IPS-15b (cell line): Measurements from ENCODE around the gene FREM1.

Source experiments
- H3K27me3 ChIP-seq: one replicate; pipeline ENCODE4 v1.6.1; 2013; ENCODE audit warnings: low read length; ENCODE audit not compliant: control insufficient read depth, insufficient read depth
- H3K36me3 ChIP-seq: one replicate; pipeline ENCODE4 v1.6.1; 2013; ENCODE audit warnings: low read length; ENCODE audit not compliant: control insufficient read depth, insufficient read depth
- H3K4me1 ChIP-seq: one replicate; pipeline ENCODE4 v1.6.1; 2013; ENCODE audit warnings: mild to moderate bottlenecking, low read length; ENCODE audit not compliant: control insufficient read depth, insufficient read depth
- H3K4me3 ChIP-seq: one replicate; pipeline ENCODE4 v1.5.1; 2013; ENCODE audit warnings: low read depth, low read length
- H3K9ac ChIP-seq: one replicate; pipeline ENCODE4 v1.6.1; 2013; ENCODE audit warnings: low read depth, mild to moderate bottlenecking, low read length
- H3K9me3 ChIP-seq: one replicate; pipeline ENCODE4 v1.6.1; 2013; ENCODE audit warnings: mild to moderate bottlenecking, low read length; ENCODE audit not compliant: control insufficient read depth, insufficient read depth

Gene FREM1

GRCh38 chr9:14749741-14750211 is 160.5 kb downstream of the FREM1 start:
- H3K9me3 ChIP-seq: no peaks in the 10 kb centered on the region
- H3K4me1 ChIP-seq: peaks cover 9% of the 10 kb centered on the region
- H3K36me3 ChIP-seq: no peaks in the 10 kb centered on the region
- H3K9ac ChIP-seq: no peak overlapping the region
- H3K4me3 ChIP-seq: no peak overlapping the region
- H3K27me3 ChIP-seq: no peaks in the 10 kb centered on the region

DNA sequence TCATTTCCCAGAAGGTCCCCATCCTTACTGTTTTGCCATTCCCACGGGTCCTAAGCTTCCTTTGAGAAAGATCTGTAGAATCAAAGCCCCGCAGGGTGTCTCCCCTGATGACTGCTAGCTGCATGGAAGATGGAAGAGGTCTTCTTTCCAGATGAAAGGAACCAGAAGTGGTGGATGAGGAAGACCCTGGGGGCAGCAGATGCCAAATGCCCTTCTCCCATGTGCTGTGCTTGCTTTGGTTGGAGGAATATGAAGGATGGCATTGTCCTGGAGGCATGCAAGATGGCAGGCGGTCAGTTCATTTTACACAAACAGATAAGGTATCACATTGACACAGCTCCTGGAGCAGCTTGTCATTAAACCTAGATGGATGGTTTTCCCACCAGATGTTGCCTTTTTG is 161.9 kb downstream of the FREM1 start:
- Histone ChIP-seq H3K27me3 (no peaks in the 10 kb centered on the region), H3K4me1 (peaks cover 9% of the 10 kb centered on the region), H3K9ac (no peak overlapping the region), H3K9me3 (no peaks in the 10 kb centered on the region), H3K36me3 (no peaks in the 10 kb centered on the region), H3K4me3 (no peak overlapping the region)

DNA sequence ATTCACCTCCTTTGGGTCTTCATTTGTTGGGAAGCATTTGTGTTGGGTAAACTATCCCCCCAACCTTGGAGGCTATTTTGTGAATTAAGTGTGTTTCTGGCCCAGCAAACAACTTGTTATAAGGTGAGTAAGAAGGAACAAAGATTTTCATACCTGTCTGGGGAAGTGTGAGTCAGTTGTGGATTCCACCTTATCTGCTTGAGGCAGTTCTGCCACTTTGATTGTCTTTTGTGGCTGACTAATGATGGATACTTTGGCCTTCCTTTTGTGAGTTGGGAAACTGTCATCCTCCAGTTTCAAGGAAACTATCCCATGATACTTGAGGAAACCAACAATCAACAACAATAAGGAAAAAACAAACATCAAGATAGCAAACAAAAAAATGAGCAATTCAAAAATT is 163.1 kb downstream of the FREM1 start:
- H3K9ac ChIP-seq: no peak overlapping the region
- peaks cover 9% of the 10 kb centered on the region for H3K4me1 ChIP-seq
- H3K36me3 ChIP-seq: no peaks in the 10 kb centered on the region
- H3K27me3 ChIP-seq: no peaks in the 10 kb centered on the region
- H3K4me3 ChIP-seq: no peak overlapping the region
- no peaks in the 10 kb centered on the region for H3K9me3 ChIP-seq

DNA sequence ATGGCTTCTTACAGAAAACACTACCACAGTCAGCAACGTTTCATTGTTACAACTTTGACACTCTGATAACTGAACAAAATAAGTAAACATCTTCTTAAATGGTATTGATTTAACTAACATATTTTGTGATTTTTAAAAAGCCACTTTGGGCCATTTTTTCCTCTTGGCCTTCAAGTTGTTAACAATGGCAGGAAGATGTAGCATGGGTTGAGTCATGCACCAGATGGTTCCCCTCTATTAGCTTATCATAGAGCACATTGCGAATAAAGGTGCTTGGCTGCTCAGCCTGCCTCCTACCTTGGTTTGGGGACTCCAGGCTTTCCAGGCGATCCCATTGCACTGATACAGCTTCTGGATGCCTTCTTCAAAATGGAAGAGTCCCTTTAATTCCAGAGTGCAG is 163.6 kb downstream of the FREM1 start:
- no peak overlapping the region for H3K9ac ChIP-seq
- H3K4me3 ChIP-seq: no peak overlapping the region
- H3K9me3 ChIP-seq: no peaks in the 10 kb centered on the region
- no peaks in the 10 kb centered on the region for H3K36me3 ChIP-seq
- H3K4me1 ChIP-seq: peaks cover 9% of the 10 kb centered on the region
- no peaks in the 10 kb centered on the region for H3K27me3 ChIP-seq

DNA sequence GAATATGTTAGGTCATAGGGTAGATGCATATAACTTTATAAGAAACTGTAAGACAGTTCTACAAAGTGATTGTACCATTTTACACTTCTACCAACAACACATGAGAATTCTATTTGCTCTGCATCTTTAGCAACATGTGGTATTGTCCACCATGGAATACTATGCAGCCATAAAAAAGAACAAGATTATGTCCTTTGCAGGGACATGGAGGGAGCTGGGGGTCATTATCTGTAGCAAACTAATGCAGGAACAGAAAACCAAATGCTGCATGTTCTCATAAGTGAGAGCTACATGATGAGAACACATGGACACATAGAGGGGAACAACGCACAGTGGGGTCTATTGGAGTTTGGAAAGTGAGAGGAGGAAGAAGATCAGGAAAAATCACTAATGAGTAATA is 165.5 kb downstream of the FREM1 start:
- Histone ChIP-seq H3K27me3 (no peaks in the 10 kb centered on the region), H3K9me3 (no peaks in the 10 kb centered on the region), H3K4me3 (no peak overlapping the region), H3K36me3 (no peaks in the 10 kb centered on the region), H3K9ac (no peak overlapping the region), H3K4me1 (peaks cover 4% of the 10 kb centered on the region)

- Histone ChIP-seq H3K4me3 (no peak overlapping the region), H3K9me3 (no peaks in the 10 kb centered on the region), H3K36me3 (no peaks in the 10 kb centered on the region), H3K27me3 (no peaks in the 10 kb centered on the region), H3K4me1 (no peaks in the 10 kb centered on the region), H3K9ac (no peak overlapping the region)
Measured at GRCh38 chr9:14741369-14741768, 168.9 kb downstream of the FREM1 start.

GRCh38 chr9:14733133-14733532 is 177.1 kb downstream of the FREM1 start:
- no peaks in the 10 kb centered on the region for H3K9me3 ChIP-seq
- peaks cover 7% of the 10 kb centered on the region for H3K27me3 ChIP-seq
- no peaks in the 10 kb centered on the region for H3K36me3 ChIP-seq
- H3K4me1 ChIP-seq: no peaks in the 10 kb centered on the region
- no peak overlapping the region for H3K9ac ChIP-seq
- H3K4me3 ChIP-seq: no peak overlapping the region

DNA sequence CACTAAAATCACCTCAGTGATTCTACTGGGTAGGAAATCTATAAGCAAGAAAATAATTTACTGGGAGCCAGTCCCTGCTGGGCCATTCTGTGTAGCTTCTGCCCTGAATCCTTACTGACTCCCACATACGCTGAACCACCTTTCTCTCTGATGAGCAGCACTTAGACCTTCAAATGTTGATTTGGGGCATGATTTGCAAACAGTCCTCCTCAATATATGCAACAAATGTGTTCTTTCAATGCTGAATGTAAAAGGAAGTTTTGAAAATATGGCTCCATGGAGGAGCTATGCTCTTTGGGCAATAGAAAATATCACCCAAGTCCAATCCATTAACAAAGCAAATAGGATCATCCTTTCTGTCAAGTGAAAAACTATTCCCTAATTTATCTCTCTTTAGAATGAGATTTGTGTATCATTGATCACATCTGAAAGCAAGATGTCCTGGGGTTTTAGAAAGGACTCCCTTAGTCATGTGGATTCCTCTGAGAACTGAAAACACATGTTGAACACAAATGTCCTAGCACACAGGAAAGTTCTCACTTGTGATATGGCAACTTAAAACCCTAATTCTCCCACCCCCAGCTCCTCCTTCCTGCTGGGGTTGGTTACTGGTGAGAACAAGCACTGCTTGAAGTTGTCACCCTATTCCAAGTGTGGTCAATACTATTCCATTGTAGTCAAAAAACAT is 178.8 kb downstream of the FREM1 start:
- H3K9me3 ChIP-seq: no peaks in the 10 kb centered on the region
- no peak overlapping the region for H3K9ac ChIP-seq
- peaks cover 19% of the 10 kb centered on the region for H3K27me3 ChIP-seq
- H3K4me3 ChIP-seq: no peak overlapping the region
- H3K36me3 ChIP-seq: no peaks in the 10 kb centered on the region
- H3K4me1 ChIP-seq: no peaks in the 10 kb centered on the region

DNA sequence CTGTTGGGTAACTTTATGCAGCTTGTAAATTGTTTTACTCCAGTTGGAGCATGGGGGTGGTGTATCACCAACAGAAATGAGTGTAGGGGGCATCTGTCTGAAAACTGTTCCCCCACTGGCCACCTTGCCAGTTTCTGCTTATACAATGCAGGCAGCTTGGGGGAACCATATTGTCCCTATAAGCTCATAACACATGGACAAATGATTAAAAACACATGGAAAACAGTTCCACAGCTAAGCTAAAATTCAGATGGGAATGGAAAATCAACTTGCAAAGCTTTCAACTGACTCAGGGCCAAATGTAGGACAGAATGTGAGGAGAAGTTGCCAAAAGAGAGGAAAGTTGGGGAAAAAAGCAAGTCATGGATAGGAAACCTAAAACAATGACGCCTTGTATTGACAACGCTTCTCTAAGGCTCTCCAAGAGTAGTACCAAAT is 179.7 kb downstream of the FREM1 start:
- H3K36me3 ChIP-seq: no peaks in the 10 kb centered on the region
- no peaks in the 10 kb centered on the region for H3K4me1 ChIP-seq
- peaks cover 29% of the 10 kb centered on the region for H3K27me3 ChIP-seq
- no peak overlapping the region for H3K9ac ChIP-seq
- H3K4me3 ChIP-seq: no peak overlapping the region
- H3K9me3 ChIP-seq: no peaks in the 10 kb centered on the region

DNA sequence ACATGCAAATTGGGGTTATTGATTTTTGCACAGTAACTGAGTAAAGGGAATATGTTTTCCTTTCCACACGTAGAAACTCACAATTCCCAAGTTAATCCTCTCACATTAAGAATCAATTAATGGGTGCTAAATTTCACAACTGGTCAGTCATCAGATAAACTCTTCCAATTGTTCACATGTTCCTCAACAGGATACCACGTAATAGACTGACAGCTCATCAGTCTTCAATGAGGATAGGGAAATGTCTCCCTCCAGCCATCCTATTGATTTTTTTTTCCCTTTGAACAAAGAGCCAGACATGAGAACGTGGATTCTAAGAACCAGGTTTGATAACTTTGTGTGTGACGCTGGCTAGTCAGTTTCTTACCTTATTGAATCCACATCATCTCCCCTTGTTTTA is 186.9 kb downstream of the FREM1 start:
- H3K27me3 ChIP-seq: peaks cover 92% of the 10 kb centered on the region
- no peaks in the 10 kb centered on the region for H3K9me3 ChIP-seq
- H3K4me3 ChIP-seq: no peak overlapping the region
- H3K36me3 ChIP-seq: no peaks in the 10 kb centered on the region
- peaks cover 10% of the 10 kb centered on the region for H3K4me1 ChIP-seq
- no peak overlapping the region for H3K9ac ChIP-seq

DNA sequence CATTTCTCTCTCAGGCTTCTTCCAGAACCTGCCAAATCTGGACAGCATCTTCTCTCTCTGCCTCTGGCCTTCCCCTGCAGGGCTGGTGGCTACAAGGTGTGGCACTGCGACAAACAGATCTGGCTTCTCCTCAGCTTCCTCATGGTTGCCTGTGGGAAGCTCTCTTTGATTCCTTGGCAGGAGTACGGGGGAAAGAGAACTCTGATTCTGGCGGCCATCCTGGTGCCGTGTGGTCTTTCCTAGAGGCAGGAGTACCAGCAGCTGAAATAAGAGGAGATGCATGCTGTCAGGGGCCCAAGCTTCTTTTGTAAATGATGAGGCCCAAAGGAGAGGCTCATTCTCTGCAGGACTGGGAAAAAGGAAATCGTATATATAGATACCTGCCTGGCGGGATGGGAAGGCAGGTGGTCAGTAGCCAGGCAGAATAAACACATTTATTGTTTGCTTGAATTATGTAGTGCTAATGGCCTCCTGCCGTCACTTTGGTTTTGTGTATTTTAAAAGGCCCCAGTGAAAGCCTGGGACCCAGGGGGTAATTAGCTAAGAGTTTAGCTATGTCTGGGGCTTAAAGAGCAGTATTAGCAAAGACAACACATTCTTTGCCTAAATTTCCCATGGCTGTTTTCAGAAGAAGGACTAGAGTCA is 187.7 kb downstream of the FREM1 start, which contains the start of gene CER1:
CER1 (minus strand) TSS at position 343 of the 645 bp plus-strand sequence; CDS start at position 282, 61 bp downstream.
- Histone ChIP-seq H3K27me3 (peaks cover 92% of the 10 kb centered on the region), H3K36me3 (no peaks in the 10 kb centered on the region), H3K4me3 (peak within 1 kb of the TSS; percentile 24), H3K9me3 (no peaks in the 10 kb centered on the region), H3K9ac (no peak within 1 kb of the TSS), H3K4me1 (peaks cover 10% of the 10 kb centered on the region)
